Dendritic cell treated with granulocyte-macrophage colony-stimulating factor and Interleukin-4, amounts not matched to agents 40 ng/mL and 50 ng/mL, for 4 days (primary cell): ENCODE data around the gene AFDN.
"Not testable (repeated sequence)": the region's sequence is repeated elsewhere in the genome, so short reads cannot be mapped to it uniquely, and the experiment has no call there.

Experiments
- H3K27ac Mint-ChIP-seq: one replicate; pipeline ENCODE4 v1.8.0; 2022; ENCODE audit warnings: mild to moderate bottlenecking, mixed read lengths
- H3K27me3 Mint-ChIP-seq: one replicate; pipeline ENCODE4 v1.8.0; 2022; ENCODE audit warnings: mild to moderate bottlenecking, mixed read lengths
- H3K36me3 Mint-ChIP-seq: one replicate; pipeline ENCODE4 v1.8.0; 2022; ENCODE audit warnings: low read depth, mixed read lengths
- H3K4me1 Mint-ChIP-seq: one replicate; pipeline ENCODE4 v1.8.0; 2022; ENCODE audit warnings: low read depth, mixed read lengths
- H3K4me3 Mint-ChIP-seq: one replicate; pipeline ENCODE4 v1.8.0; 2022; ENCODE audit warnings: mild to moderate bottlenecking, moderate library complexity, mixed read lengths
- H3K9me3 Mint-ChIP-seq: one replicate; pipeline ENCODE4 v1.8.0; 2022; ENCODE audit warnings: mixed read lengths
- intact Hi-C: fragments of 100-400 bp; cut with micrococcal nuclease; formaldehyde crosslinking; loops from one replicate; pipeline ENCODE4 v1.15.0; 2022

AFDN gene

DNA sequence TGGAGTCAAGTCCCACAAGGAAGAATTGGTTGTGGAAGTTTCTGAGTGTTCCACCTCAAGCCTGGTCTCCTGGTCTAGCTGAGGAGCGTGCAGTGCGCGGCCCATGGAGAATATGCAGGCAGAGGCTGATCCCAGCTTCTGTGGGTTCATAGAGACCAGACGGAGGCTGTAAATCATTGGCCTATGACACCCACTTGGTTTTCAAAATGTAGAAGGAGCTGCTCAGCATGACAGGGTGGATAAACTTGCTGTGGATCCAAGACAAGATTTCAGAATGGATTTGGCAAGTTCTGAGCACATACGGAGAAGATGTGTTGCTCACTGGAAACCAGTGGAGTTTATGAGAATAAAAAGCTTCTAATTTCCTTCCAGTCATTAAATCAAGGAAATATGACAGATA, 171.5 kb downstream of the AFDN start:
- intact Hi-C loops: no loop called here
- Mint-ChIP-seq H3K4me1 (no peaks in the 10 kb centered on the region), H3K27ac (no peak overlapping the region), H3K36me3 (no peaks in the 10 kb centered on the region), H3K9me3 (no peaks in the 10 kb centered on the region), H3K27me3 (no peaks in the 10 kb centered on the region), H3K4me3 (no peak overlapping the region)

DNA sequence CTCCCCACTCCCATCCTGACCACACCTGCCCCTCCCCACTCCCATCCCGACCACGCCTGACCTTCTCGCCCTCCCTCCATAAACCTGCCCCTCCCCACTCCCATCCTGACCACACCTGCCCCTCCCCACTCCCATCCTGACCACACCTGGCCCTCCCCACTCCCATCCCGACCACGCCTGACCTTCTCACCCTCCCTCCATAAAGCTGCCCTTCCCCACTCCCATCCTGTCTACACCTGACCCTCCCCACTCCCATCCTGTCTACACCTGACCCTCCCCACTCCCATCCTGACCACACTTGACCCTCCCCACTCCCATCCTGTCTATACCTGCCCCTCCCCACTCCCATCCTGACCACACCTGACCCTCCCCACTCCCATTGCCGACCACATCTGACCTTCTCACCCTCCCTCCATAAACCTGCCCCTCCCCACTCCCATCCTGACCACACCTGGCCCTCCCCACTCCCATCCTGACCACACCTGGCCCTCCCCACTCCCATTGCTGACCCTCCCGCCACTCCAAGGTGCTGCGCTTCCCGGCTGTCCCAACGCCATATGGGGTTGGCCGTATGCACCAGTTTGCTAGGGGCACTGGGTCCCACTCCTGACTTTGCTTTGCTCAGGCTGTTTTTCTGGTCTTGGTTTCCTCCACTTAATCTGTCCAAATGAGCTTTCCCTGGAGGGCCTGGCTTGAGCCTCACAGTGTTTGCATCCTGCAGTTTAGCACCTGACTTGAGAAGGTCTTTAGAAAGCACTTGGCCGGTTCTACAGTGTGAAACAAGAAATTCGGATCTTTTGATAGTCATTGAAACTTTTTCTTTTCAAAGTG, 173.7 kb downstream of the AFDN start:
- Mint-ChIP-seq H3K4me1 (no peaks in the 10 kb centered on the region), H3K9me3 (no peaks in the 10 kb centered on the region), H3K27ac (no peak overlapping the region), H3K36me3 (no peaks in the 10 kb centered on the region), H3K27me3 (no peaks in the 10 kb centered on the region), H3K4me3 (no peak overlapping the region)
- intact Hi-C loops: no loop called here

- Mint-ChIP-seq H3K36me3 (no peaks in the 10 kb centered on the region), H3K4me1 (no peaks in the 10 kb centered on the region), H3K9me3 (no peaks in the 10 kb centered on the region), H3K4me3 (no peak overlapping the region), H3K27me3 (no peaks in the 10 kb centered on the region), H3K27ac (no peak overlapping the region)
- intact Hi-C loops: no loop called here
Observed at GRCh38 chr6:168001029-168001332, 174.3 kb downstream of the AFDN start.

DNA sequence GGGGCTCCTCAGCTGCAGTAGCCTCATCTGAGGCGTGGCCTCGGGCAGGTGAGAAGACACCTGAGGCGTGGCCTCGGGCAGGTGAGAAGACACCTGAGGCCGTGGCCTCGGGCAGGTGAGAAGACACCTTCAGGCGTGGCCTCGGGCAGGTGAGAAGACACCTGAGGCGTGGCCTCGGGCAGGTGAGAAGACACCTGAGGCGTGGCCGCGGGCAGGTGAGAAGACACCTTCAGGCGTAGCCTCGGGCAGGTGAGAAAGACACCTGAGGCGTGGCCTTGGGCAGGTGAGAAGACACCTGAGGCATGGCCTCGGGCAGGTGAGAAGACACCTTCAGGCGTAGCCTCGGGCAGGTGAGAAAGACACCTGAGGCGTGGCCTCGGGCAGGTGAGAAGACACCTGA, 174.8 kb downstream of the AFDN start:
- H3K9me3 Mint-ChIP-seq, intact Hi-C loops, H3K36me3 Mint-ChIP-seq, H3K4me3 Mint-ChIP-seq, H3K27ac Mint-ChIP-seq, H3K4me1 Mint-ChIP-seq, H3K27me3 Mint-ChIP-seq: not testable (repeated sequence)

DNA sequence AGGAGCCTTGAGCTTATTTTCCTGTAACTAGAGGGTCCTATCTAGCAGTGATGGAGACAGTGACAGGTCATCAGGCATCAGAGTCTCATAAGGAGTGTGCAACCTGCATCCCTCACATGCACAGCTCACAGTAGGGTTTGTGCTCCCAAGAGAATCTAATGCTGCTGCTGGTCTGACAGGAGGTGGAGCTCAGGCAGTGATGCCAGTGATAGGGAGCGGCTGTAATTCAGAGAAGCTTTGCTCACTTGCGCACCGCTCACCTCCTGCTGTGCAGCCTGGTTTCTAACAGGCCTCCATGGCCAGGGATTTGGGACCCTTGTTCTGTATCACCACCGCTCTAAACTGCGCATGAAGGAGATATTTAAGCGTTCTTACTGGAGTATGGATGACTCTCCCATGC, 176.1 kb downstream of the AFDN start:
- Mint-ChIP-seq H3K27me3 (no peaks in the 10 kb centered on the region), H3K9me3 (no peaks in the 10 kb centered on the region), H3K36me3 (no peaks in the 10 kb centered on the region), H3K4me3 (no peak overlapping the region), H3K27ac (no peak overlapping the region), H3K4me1 (peaks cover 5% of the 10 kb centered on the region)
- intact Hi-C loops: no loop called here

- Mint-ChIP-seq H3K4me3 (no peak overlapping the region), H3K4me1 (peaks cover 5% of the 10 kb centered on the region), H3K9me3 (no peaks in the 10 kb centered on the region), H3K27ac (no peak overlapping the region), H3K36me3 (no peaks in the 10 kb centered on the region), H3K27me3 (no peaks in the 10 kb centered on the region)
- intact Hi-C loops: no loop called here
Observed at GRCh38 chr6:168004023-168004422, 177.3 kb downstream of the AFDN start.

GRCh38 chr6:168004945-168005344, 178.2 kb downstream of the AFDN start:
- Mint-ChIP-seq H3K4me1 (peaks cover 5% of the 10 kb centered on the region), H3K4me3 (no peak overlapping the region), H3K27ac (no peak overlapping the region), H3K27me3 (no peaks in the 10 kb centered on the region), H3K36me3 (no peaks in the 10 kb centered on the region), H3K9me3 (peaks cover 4% of the 10 kb centered on the region)
- intact Hi-C loops: no loop called here

DNA sequence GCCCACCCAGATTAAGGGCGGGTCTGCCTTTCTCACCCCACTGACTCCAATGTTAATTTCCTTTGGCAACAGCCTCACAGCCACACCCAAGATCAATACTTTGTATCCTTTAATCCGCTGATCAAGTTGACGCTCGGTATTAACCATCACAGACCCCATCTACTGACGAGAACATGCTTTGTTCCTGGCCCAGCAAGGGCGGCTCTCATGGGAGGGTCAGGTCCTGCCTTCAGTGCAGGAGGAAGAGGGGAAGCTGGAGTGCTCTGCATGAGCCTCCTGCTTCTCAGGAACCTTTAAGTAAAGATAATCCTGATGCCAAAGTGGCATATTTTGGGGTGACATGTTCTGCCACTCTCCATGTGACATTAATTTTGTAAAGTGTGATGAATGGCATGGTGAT, 179.1 kb downstream of the AFDN start:
- peaks cover 5% of the 10 kb centered on the region for H3K4me1 Mint-ChIP-seq
- no peaks in the 10 kb centered on the region for H3K27me3 Mint-ChIP-seq
- H3K36me3 Mint-ChIP-seq: no peaks in the 10 kb centered on the region
- intact Hi-C loops: no loop called here
- no peak overlapping the region for H3K4me3 Mint-ChIP-seq
- H3K9me3 Mint-ChIP-seq: peaks cover 12% of the 10 kb centered on the region
- H3K27ac Mint-ChIP-seq: no peak overlapping the region

DNA sequence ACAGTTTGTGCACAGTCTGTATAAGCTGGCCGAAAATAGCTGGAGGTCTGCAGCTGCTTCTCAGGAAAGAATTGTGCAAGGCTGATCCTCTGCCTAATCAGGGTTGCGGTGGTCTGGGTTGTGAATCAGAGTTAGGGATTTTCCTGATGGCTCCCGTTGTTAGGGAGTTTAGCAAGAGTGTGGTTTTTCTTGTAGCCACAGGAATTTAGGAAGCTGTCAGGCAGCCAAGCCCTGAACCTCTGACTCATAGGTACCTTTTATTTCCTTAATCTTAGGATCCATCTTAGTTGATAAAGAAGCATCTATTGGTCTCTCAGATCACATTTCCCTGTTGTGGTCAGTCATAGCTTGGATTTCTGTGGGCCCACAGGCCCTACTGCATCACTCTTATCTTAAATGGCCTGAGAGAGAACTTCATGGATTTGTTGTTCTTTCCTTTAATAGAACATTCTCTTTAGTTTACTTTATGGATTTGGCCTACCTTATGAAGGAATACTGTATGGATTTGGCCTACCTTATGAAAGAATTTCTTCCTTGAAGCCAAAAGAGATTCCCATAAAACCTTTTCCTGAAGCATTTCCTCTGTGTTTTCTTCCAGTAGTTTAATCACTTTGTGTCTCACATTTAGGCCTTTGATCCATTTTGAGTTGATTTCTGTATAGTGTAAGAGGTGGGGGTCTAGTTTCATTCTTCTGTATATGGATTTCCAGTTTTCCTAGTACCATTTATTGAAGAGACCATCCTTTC, 181.1 kb downstream of the AFDN start:
- intact Hi-C loops: no loop called here
- H3K9me3 Mint-ChIP-seq: peaks cover 32% of the 10 kb centered on the region
- no peak overlapping the region for H3K4me3 Mint-ChIP-seq
- H3K27me3 Mint-ChIP-seq: no peaks in the 10 kb centered on the region
- H3K27ac Mint-ChIP-seq: no peak overlapping the region
- peaks cover 5% of the 10 kb centered on the region for H3K4me1 Mint-ChIP-seq
- no peaks in the 10 kb centered on the region for H3K36me3 Mint-ChIP-seq

GRCh38 chr6:168009331-168009730, 182.6 kb downstream of the AFDN start:
- no peaks in the 10 kb centered on the region for H3K27me3 Mint-ChIP-seq
- H3K36me3 Mint-ChIP-seq: no peaks in the 10 kb centered on the region
- peaks cover 41% of the 10 kb centered on the region for H3K9me3 Mint-ChIP-seq
- peaks cover 5% of the 10 kb centered on the region for H3K4me1 Mint-ChIP-seq
- intact Hi-C loops: no loop called here
- no peak overlapping the region for H3K4me3 Mint-ChIP-seq
- H3K27ac Mint-ChIP-seq: no peak overlapping the region

- Mint-ChIP-seq H3K4me3 (no peak overlapping the region), H3K36me3 (no peaks in the 10 kb centered on the region), H3K27me3 (no peaks in the 10 kb centered on the region), H3K27ac (no peak overlapping the region), H3K4me1 (peaks cover 5% of the 10 kb centered on the region), H3K9me3 (peaks cover 52% of the 10 kb centered on the region)
- intact Hi-C loops: no loop called here
Observed at GRCh38 chr6:168011291-168011690, 184.6 kb downstream of the AFDN start.

- no peaks in the 10 kb centered on the region for H3K27me3 Mint-ChIP-seq
- H3K36me3 Mint-ChIP-seq: no peaks in the 10 kb centered on the region
- H3K4me1 Mint-ChIP-seq: no peaks in the 10 kb centered on the region
- no peak overlapping the region for H3K27ac Mint-ChIP-seq
- intact Hi-C loops: no loop called here
- H3K9me3 Mint-ChIP-seq: peaks cover 65% of the 10 kb centered on the region
- no peak overlapping the region for H3K4me3 Mint-ChIP-seq
Observed at GRCh38 chr6:168012431-168013249, 185.9 kb downstream of the AFDN start.

GRCh38 chr6:168013250-168013915, 186.7 kb downstream of the AFDN start:
- no peak overlapping the region for H3K27ac Mint-ChIP-seq
- no peaks in the 10 kb centered on the region for H3K36me3 Mint-ChIP-seq
- no peaks in the 10 kb centered on the region for H3K4me1 Mint-ChIP-seq
- H3K4me3 Mint-ChIP-seq: no peak overlapping the region
- H3K9me3 Mint-ChIP-seq: peaks cover 67% of the 10 kb centered on the region
- intact Hi-C loops: no loop called here
- H3K27me3 Mint-ChIP-seq: no peaks in the 10 kb centered on the region

- Mint-ChIP-seq H3K4me3 (no peak overlapping the region), H3K36me3 (no peaks in the 10 kb centered on the region), H3K27me3 (no peaks in the 10 kb centered on the region), H3K27ac (no peak overlapping the region), H3K9me3 (peaks cover 76% of the 10 kb centered on the region), H3K4me1 (no peaks in the 10 kb centered on the region)
- intact Hi-C loops: no loop called here
Observed at GRCh38 chr6:168014428-168014827, 187.7 kb downstream of the AFDN start.
